GM10847 (cell line): Measurements from ENCODE around the gene KPNA1.

Source experiments
- POLR2A ChIP-seq: IDR thresholded peaks from 2 replicates; pipeline ENCODE4 v1.6.1; 2011; ENCODE audit not compliant: insufficient read length; ENCODE audit errors: extremely low read depth

KPNA1 gene

DNA sequence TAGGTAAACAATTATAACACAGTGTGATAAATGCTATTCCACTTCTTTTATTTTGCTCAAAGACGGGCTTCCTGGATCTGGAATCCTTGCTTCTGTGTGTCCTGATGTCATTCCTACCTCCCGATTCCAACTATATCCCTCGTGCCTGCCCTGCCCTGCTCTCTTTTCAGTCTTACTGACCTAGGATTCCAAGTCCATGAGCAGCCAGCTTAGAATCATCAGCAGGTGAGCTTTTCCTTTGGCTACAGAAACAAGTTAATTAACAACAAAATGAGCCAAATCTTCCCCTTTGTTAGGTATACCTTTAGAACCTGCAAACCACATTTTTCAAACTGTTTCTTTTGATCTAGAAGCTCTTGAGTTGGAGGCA is 21.9 kb upstream of the KPNA1 start:
- no peak for TF ChIP-seq POLR2A

DNA sequence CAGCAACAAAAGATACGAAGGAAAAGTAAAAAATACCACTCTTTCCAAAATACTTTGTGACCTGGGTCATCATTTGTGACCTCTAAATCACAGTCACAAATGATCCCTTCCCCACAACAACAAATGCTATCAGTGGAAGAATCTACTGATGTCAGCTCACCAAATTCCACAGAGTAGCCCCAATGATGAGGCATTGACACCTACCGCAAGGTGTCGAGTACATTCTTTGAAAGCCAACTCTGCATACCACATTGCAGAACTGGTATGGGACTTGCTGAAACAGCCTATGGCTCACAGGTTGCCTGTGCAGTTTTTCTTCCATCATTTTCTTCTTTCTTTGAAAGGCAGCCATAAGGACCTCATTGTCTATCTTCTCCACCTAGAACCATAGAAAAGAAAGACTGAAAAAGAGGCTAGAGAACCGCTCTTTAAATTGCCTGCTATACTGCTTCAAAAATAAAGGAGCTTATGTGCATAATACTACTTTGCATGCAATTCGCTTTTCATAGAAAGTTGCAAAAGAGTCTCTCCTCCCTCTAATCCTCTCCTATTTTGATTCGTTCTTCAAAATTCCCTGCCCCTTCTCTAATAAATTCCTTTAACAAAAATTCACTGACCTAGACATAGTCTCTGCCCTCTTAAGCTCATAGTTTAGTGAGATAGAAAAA is 21.4 kb upstream of the KPNA1 start:
- no peak for TF ChIP-seq POLR2A

GRCh38 chr3:122533931-122534334 is 19.2 kb upstream of the KPNA1 start:
- TF ChIP-seq POLR2A = no peak

GRCh38 chr3:122533480-122533879 is 18.7 kb upstream of the KPNA1 start:
- no peak for TF ChIP-seq POLR2A

GRCh38 chr3:122530164-122530563 is 15.4 kb upstream of the KPNA1 start:
- no peak for TF ChIP-seq POLR2A

GRCh38 chr3:122523317-122523716 is 8.6 kb upstream of the KPNA1 start:
- no peak for TF ChIP-seq POLR2A

- no peak for TF ChIP-seq POLR2A
Observed at GRCh38 chr3:122520861-122521260, 6.1 kb upstream of the KPNA1 start.

DNA sequence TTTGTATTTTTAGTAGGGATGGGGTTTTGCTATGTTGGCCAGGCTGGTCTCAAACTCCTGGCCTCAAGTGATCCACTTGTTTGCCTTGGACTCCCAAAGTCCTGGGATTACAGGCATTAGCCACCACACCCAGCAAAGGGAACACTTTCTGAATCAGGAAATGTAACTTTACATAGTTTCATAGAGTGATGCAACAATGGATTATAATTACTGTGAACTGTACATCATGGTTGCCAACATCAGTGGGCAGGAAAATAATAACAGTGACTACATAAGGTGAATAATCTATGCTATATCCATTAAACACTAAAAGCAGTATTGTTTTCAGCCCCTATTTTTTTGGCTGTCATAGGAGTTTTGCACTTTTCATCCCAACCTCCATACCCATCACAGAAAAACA is 5.0 kb upstream of the KPNA1 start:
- no peak for TF ChIP-seq POLR2A

DNA sequence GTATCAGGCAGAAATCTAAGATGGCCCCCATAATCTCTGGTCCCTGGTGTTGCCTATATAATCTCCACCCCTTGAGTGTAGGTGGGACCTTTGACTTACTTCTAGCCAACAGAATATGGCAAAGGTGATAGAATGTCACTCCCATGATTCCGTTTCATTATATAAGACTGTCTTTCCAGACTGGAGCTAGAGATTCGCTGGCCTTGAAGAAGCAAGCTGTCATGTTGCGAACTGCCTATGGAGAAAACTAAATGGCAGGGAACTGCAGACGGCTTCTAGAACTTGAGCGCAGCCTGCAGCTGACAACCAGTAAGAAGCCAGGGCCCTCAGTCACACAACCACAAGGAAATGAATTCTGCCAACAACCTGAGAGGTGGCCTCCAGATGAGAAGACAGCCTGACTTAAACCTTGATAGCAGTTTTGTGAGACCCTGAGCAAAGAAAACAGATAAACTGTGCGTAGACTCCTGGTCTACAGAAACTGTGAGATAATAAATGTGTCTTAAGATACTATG is 2.2 kb upstream of the KPNA1 start:
- TF ChIP-seq POLR2A = no peak

DNA sequence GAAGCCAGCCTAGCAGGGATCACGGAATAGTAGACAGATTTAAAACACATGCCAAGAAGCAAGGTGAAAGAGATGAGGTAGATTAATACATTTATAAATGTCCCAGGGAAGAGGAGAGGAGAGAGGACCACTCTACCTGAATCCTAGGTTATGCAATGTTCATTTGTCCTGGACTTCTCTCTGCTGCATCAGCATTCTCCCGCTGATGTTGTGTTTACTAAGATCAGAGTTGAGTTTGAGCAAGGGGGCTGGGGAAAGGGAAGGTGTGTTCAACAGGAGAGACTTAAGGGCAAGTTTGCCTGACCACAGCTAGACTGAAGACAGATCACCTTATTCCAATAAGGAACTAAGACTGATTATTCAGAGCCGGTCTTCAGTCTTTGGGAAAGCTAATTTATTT is 1.1 kb upstream of the KPNA1 start:
- TF ChIP-seq POLR2A = no peak

GRCh38 chr3:122515020-122515468 is 305 bp upstream of the KPNA1 start:
- no peak for TF ChIP-seq POLR2A

- TF ChIP-seq POLR2A = no peak
Observed at GRCh38 chr3:122513386-122514122, 1.2 kb downstream of the KPNA1 start.

- no peak for TF ChIP-seq POLR2A
Observed at GRCh38 chr3:122512284-122512683, 2.5 kb downstream of the KPNA1 start.

DNA sequence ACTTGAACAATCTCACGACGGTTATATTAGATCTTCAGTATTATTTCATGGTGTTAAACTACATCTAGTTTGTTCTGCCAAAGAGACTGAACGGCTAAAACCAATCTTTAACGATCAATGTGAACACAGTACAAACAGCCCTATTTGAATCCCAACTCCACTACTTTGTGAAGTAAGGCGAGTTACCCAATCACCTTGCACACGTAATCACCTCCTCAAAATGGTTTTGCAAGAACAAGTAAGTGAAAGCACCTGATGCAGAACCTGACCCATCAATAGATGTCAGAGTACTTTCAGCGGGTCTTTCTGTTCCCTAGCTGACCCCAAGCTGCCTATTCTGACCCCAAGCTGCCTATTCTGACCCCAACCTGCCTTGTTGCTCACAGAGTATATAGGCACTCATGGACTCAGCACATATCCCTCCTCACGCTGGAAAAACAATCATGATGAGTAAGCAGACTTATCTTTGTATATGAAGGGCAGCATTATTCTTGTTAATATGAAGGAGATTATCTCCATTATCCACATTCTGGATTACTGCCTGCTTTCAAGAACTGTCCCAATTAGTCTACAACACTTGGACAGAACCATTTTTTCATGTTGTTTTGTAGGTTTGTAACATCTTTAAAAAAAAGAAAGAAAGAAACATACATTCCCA is 3.7 kb downstream of the KPNA1 start:
- TF ChIP-seq POLR2A = no peak

DNA sequence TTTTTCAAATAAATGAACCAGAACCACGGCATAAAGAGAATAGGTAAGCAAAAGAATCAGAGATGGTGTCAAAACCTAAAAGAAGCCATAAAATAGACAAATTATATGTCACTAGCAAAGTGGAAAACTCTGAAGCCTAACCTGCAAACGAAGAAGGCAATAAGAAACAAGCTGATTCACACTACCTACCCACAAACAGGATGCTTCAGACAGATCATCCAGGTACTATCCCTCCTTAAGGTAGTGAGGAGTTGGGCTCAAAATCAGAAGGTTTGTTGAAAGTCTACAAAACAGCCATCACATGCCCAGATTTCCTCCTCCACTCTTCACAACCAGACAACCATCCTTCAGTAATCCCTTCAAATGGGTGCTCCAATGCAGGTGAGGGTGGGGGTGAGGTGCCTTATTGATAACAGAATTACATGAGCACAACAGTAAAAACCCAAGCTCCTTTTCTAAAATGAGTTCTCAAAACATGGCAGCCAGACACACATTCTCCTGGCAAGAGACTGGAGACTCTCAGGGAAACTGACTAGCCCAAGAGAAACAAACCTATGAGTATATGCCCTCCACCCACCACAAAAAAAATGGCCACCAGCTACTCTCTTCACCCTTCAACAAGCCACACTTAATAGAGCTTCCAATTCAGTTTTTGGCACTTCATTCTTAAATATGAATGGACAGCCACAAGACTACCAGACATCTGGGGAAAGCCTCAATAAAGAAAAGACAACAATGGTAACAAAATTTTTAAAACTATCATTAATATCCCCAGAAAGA is 6.4 kb downstream of the KPNA1 start:
- TF ChIP-seq POLR2A = no peak
